ENCODE results near the gene AICDA. TPM values are rescaled to one million over a fixed set of nuclear protein-coding genes. Genes with fewer than 3 reads are reported as not detected.
"Not testable (repeated sequence)": the region's sequence is repeated elsewhere in the genome, so short reads cannot be mapped to it uniquely, and the experiment has no call there.

AICDA gene
- total RNA-seq, 4 donors from 2014 or later, result not detected

- 49 to 67% methylated on average over 4 to 6 of the region's 6 CpGs for WGBS, 2 donors (ENCODE audit: low coverage in 1 of 2)
- H3K4me1 ChIP-seq, result no peaks in the 10 kb centered on the region
- no peaks in the 10 kb centered on the region for H3K27me3 ChIP-seq
- no peak for ATAC-seq
- no peak overlapping the region for H3K27ac ChIP-seq
- H3K36me3 ChIP-seq, result no peaks in the 10 kb centered on the region
- TF ChIP-seq POLR2A (IDR thresholded peaks at IDR 0.05) (no peak), CTCF (IDR thresholded peaks at IDR 0.05) (no peak), POLR2AphosphoS5 (IDR thresholded peaks at IDR 0.05) (no peak)
- no peak overlapping the region for H3K4me3 ChIP-seq
- H3K9me3 ChIP-seq, result no peaks in the 10 kb centered on the region
Measured at GRCh38 chr12:8615206-8615605, 2.5 kb upstream of the AICDA start.

DNA sequence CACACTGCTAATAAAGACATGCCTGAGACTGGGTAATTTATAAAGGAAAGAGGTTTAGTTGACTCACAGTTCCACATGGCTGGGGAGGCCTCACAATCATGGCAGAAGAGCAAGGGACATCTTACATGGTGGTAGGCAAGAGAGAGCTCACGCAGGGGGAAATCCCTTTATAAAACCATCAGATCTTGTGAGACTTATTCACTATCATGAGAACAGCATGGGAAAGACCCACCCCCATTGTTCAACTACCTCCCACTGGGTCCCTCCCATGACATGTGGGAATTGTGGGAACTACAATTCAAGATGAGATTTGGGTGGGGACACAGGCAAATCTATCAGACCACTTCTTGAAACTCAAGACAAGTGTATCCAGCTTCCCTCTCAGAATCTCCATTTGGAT lies 1.2 kb upstream of the AICDA start:
- not testable (repeated sequence) for ATAC-seq, H3K36me3 ChIP-seq, H3K9me3 ChIP-seq, H3K4me3 ChIP-seq, H3K27me3 ChIP-seq, H3K27ac ChIP-seq, H3K4me1 ChIP-seq
- 50% methylated on average over 1 of the region's 1 CpG; no CpG with 5 or more reads in 1 of the 2 donors for WGBS, 2 donors (ENCODE audit: low coverage in 1 of 2)

DNA sequence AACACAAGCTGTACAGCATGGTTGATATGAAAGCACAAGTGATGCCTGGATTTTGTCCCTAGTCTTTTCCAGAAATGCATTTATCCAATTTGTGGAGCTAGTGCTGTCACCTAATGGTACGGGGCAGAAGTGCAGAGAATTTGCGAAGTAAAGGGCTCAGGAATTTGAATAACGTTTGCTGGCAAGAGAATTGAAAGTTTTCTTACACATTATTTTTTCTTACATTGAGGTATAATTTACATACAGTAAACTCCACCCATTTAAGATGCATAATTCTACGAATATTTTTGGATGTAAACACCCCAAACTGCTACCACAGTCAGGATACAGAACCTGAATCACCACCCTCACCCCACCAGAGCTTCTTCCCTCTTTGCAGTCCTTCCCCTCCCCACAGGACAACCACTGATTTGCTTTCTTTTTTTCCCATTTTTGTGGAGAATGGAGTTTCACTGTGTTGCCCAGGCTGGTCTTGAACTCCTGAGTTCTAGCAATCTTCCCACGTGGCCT lies 3.5 kb downstream of the AICDA start:
- Histone ChIP-seq H3K4me1 (no peaks in the 10 kb centered on the region), H3K27me3 (no peaks in the 10 kb centered on the region), H3K36me3 (no peaks in the 10 kb centered on the region), H3K27ac (no peak overlapping the region), H3K4me3 (no peak overlapping the region), H3K9me3 (no peaks in the 10 kb centered on the region)
- TF ChIP-seq CTCF (IDR thresholded peaks at IDR 0.05) (peak in 3 of 4 experiments; percentile 32 to 55 (median 44)), POLR2AphosphoS5 (IDR thresholded peaks at IDR 0.05) (no peak)
- 15 to 19% methylated on average over 5 of the region's 5 CpGs for WGBS, 2 donors (ENCODE audit: low coverage in 1 of 2)
- ATAC-seq, result no peak

GRCh38 chr12:8606890-8607289 lies 5.8 kb downstream of the AICDA start:
- no peak for ATAC-seq
- TF ChIP-seq CTCF (IDR thresholded peaks at IDR 0.05), result no peak
- no peak for TF ChIP-seq POLR2AphosphoS5 (IDR thresholded peaks at IDR 0.05)
- TF ChIP-seq POLR2A (IDR thresholded peaks at IDR 0.05), result no peak
- no peak for TF ChIP-seq EP300 (IDR thresholded peaks at IDR 0.05)
- H3K4me1 ChIP-seq, result no peaks in the 10 kb centered on the region
- no peak overlapping the region for H3K4me3 ChIP-seq
- 83 to 91% methylated on average over 6 of the region's 6 CpGs for WGBS, 2 donors (ENCODE audit: low coverage in 1 of 2)
- H3K36me3 ChIP-seq, result no peaks in the 10 kb centered on the region
- H3K9me3 ChIP-seq, result no peaks in the 10 kb centered on the region
- H3K27ac ChIP-seq, result no peak overlapping the region
- H3K27me3 ChIP-seq, result no peaks in the 10 kb centered on the region

GRCh38 chr12:8605057-8605456 lies 7.6 kb downstream of the AICDA start:
- H3K27ac ChIP-seq, result no peak overlapping the region
- no peak overlapping the region for H3K4me3 ChIP-seq
- TF ChIP-seq POLR2A (IDR thresholded peaks at IDR 0.05) (no peak), CTCF (IDR thresholded peaks at IDR 0.05) (no peak), EP300 (IDR thresholded peaks at IDR 0.05) (no peak), POLR2AphosphoS5 (IDR thresholded peaks at IDR 0.05) (no peak)
- H3K27me3 ChIP-seq, result no peaks in the 10 kb centered on the region
- no peaks in the 10 kb centered on the region for H3K36me3 ChIP-seq
- WGBS, 2 donors (ENCODE audit: low coverage in 1 of 2), result 87 to 91% methylated on average over 10 to 16 of the region's 30 CpGs
- H3K9me3 ChIP-seq, result no peaks in the 10 kb centered on the region
- ATAC-seq, result no peak
- H3K4me1 ChIP-seq, result no peaks in the 10 kb centered on the region

Data from gastroesophageal sphincter (tissue), 4 donors.